Keratinocyte (primary cell): Measurements from ENCODE around the gene ZFPM1. TPM values are rescaled to one million over a fixed set of nuclear protein-coding genes. Genes with fewer than 3 reads are reported as not detected.

Experiments
- DNase-seq: peaks from one replicate; pipeline ENCODE4 v3.0.0-alpha.2; 2011; ENCODE audit warnings: low read depth, missing footprints, low spot score
- FAIRE-seq: peaks from 2 replicates; lab custom pipeline; 2011; peaks lifted over from hg19 to GRCh38; lab: Jason Lieb, UNC
- H2AFZ ChIP-seq: 2 replicates; pipeline ENCODE4 v1.6.0; 2012; ENCODE audit warnings: low read length, control low read depth, inconsistent platforms; ENCODE audit not compliant: control insufficient read depth
- H3K27ac ChIP-seq: 2 replicates; pipeline ENCODE4 v1.5.1; 2011; ENCODE audit warnings: low read length; ENCODE audit not compliant: control insufficient read depth, insufficient read depth
- H3K27me3 ChIP-seq: 3 replicates; pipeline ENCODE4 v1.6.0; 2011; ENCODE audit warnings: low read length; ENCODE audit not compliant: control insufficient read depth, insufficient read depth; ENCODE audit errors: extremely low read depth
- H3K36me3 ChIP-seq, 2 experiments: 2 replicates in 1 of 2; 3 replicates in 1 of 2; pipeline ENCODE4 v1.5.1; 2011; ENCODE audit warnings: low read length in 2 of 2, mild to moderate bottlenecking in 1 of 2; ENCODE audit not compliant: control insufficient read depth in 2 of 2, insufficient read depth in 2 of 2; ENCODE audit errors: extremely low read depth in 1 of 2
- H3K4me1 ChIP-seq: 3 replicates; pipeline ENCODE4 v1.5.1; 2011; ENCODE audit warnings: low read length; ENCODE audit not compliant: control insufficient read depth, insufficient read depth; ENCODE audit errors: extremely low read depth
- H3K4me2 ChIP-seq: 3 replicates; pipeline ENCODE4 v1.6.0; 2011; ENCODE audit warnings: low read depth, low read length; ENCODE audit not compliant: control insufficient read depth, insufficient read depth; ENCODE audit errors: extremely low read depth
- H3K4me3 ChIP-seq, 3 experiments: fragments of 200-600 bp in 1 of 3; sonication (generic) in 1 of 3; 2 replicates in 2 of 3; 3 replicates in 1 of 3; pipeline ENCODE4 v1.5.1; 2011 to 2016; ENCODE audit warnings: low read length in 3 of 3, mild to moderate bottlenecking in 3 of 3, control low read depth in 2 of 3, inconsistent platforms in 1 of 3, low read depth in 1 of 3, mixed read lengths in 1 of 3, mixed run types in 1 of 3, moderate library complexity in 1 of 3; ENCODE audit not compliant: control insufficient read depth in 2 of 3, insufficient read depth in 2 of 3; ENCODE audit errors: extremely low read depth in 1 of 3
- H3K79me2 ChIP-seq: 2 replicates; pipeline ENCODE4 v1.6.0; 2012; ENCODE audit warnings: low read length; ENCODE audit not compliant: control insufficient read depth, insufficient read depth
- H3K9ac ChIP-seq: 3 replicates; pipeline ENCODE4 v1.6.0; 2011; ENCODE audit warnings: low read length; ENCODE audit not compliant: control insufficient read depth, insufficient read depth; ENCODE audit errors: extremely low read depth
- H3K9me1 ChIP-seq: 3 replicates; pipeline ENCODE4 v1.6.0; 2011; ENCODE audit warnings: low read length; ENCODE audit not compliant: control insufficient read depth, insufficient read depth; ENCODE audit errors: extremely low read depth
- H3K9me3 ChIP-seq: 2 replicates; pipeline ENCODE4 v1.5.1; 2012; ENCODE audit warnings: low read depth, low read length; ENCODE audit not compliant: control insufficient read depth
- H4K20me1 ChIP-seq: 3 replicates; pipeline ENCODE4 v1.6.0; 2011; ENCODE audit warnings: low read length; ENCODE audit not compliant: control insufficient read depth, insufficient read depth; ENCODE audit errors: extremely low read depth
- CTCF ChIP-seq, 3 experiments: IDR thresholded peaks in 1 of 3; conservative IDR thresholded peaks in 1 of 3; optimal IDR thresholded peaks in 1 of 3; 2 replicates in 2 of 3; 3 replicates in 1 of 3; pipeline versions ENCODE3 to v1.5.1; 2011; ENCODE audit warnings: low read length in 3 of 3, mild to moderate bottlenecking in 3 of 3, moderate library complexity in 2 of 3, control low read depth in 1 of 3, inconsistent platforms in 1 of 3; ENCODE audit not compliant: insufficient read depth in 2 of 3; ENCODE audit errors: extremely low read depth in 1 of 3
- EZH2 ChIP-seq: IDR thresholded peaks from one replicate; pipeline ENCODE4 v1.6.1; 2012; ENCODE audit warnings: inconsistent platforms, mild to moderate bottlenecking, low read length, moderate library complexity
- dilution Hi-C: fragments of 300-500 bp; cut with MboI; formaldehyde crosslinking; loops from one replicate; pipeline ENCODE4 v1.7.0; 2020; ENCODE audit warnings: low sequenced_read_pairs; ENCODE audit not compliant: extremely low pct_ligation_motif_present
- polyA plus RNA-seq, 5 experiments: library from polyadenylated mRNA; depleted of rRNA in 3 of 5; stranded (reverse) in 3 of 5; stranded (forward) in 1 of 5; unstranded in 1 of 5; fragments of >200 nt; gene quantifications; 1 replicate in 1 of 5; 2 replicates in 3 of 5; 3 replicates in 1 of 5; pipeline versions ENCODE4 v1.2.1 to v1.2.3, GENCODE V29; 2011 to 2012; ENCODE audit warnings: missing spikeins in 2 of 5, low read depth in 1 of 5, low replicate concordance in 1 of 5

The ZFPM1 gene
- polyA plus RNA-seq, 1 donor (not counting 4 experiments of a cell fraction or from before 2014, with no cell fraction given), result 0.42 TPM

GRCh38 chr16:88435437-88436355 is 17.4 kb upstream of the ZFPM1 start:
- peaks cover 2% of the 10 kb centered on the region for H4K20me1 ChIP-seq
- TF ChIP-seq EZH2, result no peak
- TF ChIP-seq CTCF (optimal IDR thresholded peaks at IDR 0.05 in 1 of 3, IDR thresholded peaks at IDR 0.05 in 1 of 3, conservative IDR thresholded peaks at IDR 0.05 in 1 of 3; ENCODE audit: extremely low read depth in 1 of 3, insufficient read depth in 2 of 3, low read length in 3 of 3), result no peak
- DNase-seq (no peak), FAIRE-seq (no peak)
- dilution Hi-C loops, result no loop called here
- no peak overlapping the region for H3K4me2 ChIP-seq
- H2AFZ ChIP-seq, result no peak overlapping the region
- no peak overlapping the region for H3K4me3 ChIP-seq
- no peaks in the 10 kb centered on the region for H3K36me3 ChIP-seq
- peaks cover 49% of the 10 kb centered on the region for H3K27me3 ChIP-seq
- no peak overlapping the region for H3K9ac ChIP-seq
- no peaks in the 10 kb centered on the region for H3K79me2 ChIP-seq
- no peaks in the 10 kb centered on the region for H3K9me3 ChIP-seq
- no peaks in the 10 kb centered on the region for H3K4me1 ChIP-seq
- H3K9me1 ChIP-seq, result no peaks in the 10 kb centered on the region
- no peak overlapping the region for H3K27ac ChIP-seq

GRCh38 chr16:88436796-88437195 is 16.3 kb upstream of the ZFPM1 start:
- Histone ChIP-seq H3K9ac (no peak overlapping the region), H3K4me2 (no peak overlapping the region), H3K79me2 (no peaks in the 10 kb centered on the region), H3K4me3 (no peak overlapping the region), H3K27me3 (peaks cover 38% of the 10 kb centered on the region), H3K9me3 (no peaks in the 10 kb centered on the region), H3K27ac (no peak overlapping the region), H3K4me1 (no peaks in the 10 kb centered on the region), H2AFZ (no peak overlapping the region), H3K9me1 (no peaks in the 10 kb centered on the region), H4K20me1 (peaks cover 2% of the 10 kb centered on the region), H3K36me3 (no peaks in the 10 kb centered on the region)
- FAIRE-seq, result no peak
- no peak for DNase-seq
- dilution Hi-C loops, result no loop called here
- TF ChIP-seq CTCF (optimal IDR thresholded peaks at IDR 0.05 in 1 of 3, IDR thresholded peaks at IDR 0.05 in 1 of 3, conservative IDR thresholded peaks at IDR 0.05 in 1 of 3; ENCODE audit: extremely low read depth in 1 of 3, insufficient read depth in 2 of 3, low read length in 3 of 3), result no peak
